ENCODE measurements around the gene ISG15. TPM values are rescaled to one million over a fixed set of nuclear protein-coding genes. Genes with fewer than 3 reads are reported as not detected.
A peak's percentile ranks its signal among the peaks of the same experiment; 100 is the strongest.

Gene ISG15
- total and polyA plus RNA-seq, 2 of the 13 experiments (the other 11 are each of a cell fraction or from before 2014, with no cell fraction given): 42.1 to 54.9 TPM

GRCh38 chr1:1063261-1063944, 50.1 kb downstream of the ISG15 start (continued):
- TF ChIP-seq ZNF318 (CRISPR knock-in tag; IDR thresholded peaks at IDR 0.05) (no peak), GZF1 (CRISPR knock-in tag; IDR thresholded peaks at IDR 0.05) (no peak), ZNF646 (CRISPR knock-in tag; IDR thresholded peaks at IDR 0.05) (no peak), SKI (IDR thresholded peaks at IDR 0.05; ENCODE audit: partially characterized antibody) (no peak), MNT (IDR thresholded peaks at IDR 0.05) (peak; percentile 57), ZNF598 (CRISPR knock-in tag; IDR thresholded peaks at IDR 0.05; ENCODE audit: borderline replicate concordance) (no peak), ZNF550 (CRISPR knock-in tag; IDR thresholded peaks at IDR 0.05; ENCODE audit: borderline replicate concordance) (0 out of 2 replicates have a peak, but pooled peaks have one; percentile 55), REL (CRISPR knock-in tag; conservative IDR thresholded peaks at IDR 0.05) (0 out of 2 replicates have a peak, but pooled peaks have one; percentile 1), LCORL (IDR thresholded peaks at IDR 0.05) (no peak), LCORL (CRISPR knock-in tag; IDR thresholded peaks at IDR 0.05) (no peak), RBM39 (IDR thresholded peaks at IDR 0.05; ENCODE audit: low read depth, low read length, poor library complexity, severe bottlenecking) (no peak), MED13 (CRISPR knock-in tag; IDR thresholded peaks at IDR 0.05) (no peak), ZFP41 (CRISPR knock-in tag; IDR thresholded peaks at IDR 0.05; ENCODE audit: borderline replicate concordance) (no peak; the same call in 1 of the 2 replicates)

Data from HepG2 (cell line).